ENCODE measurements around the gene NKX1-1. TPM values are rescaled to one million over a fixed set of nuclear protein-coding genes. Genes with fewer than 3 reads are reported as not detected.
"Not testable (repeated sequence)": the region's sequence is repeated elsewhere in the genome, so short reads cannot be mapped to it uniquely, and the experiment has no call there.

Gene NKX1-1
- total RNA-seq, 2 experiments from 2014 or later, result not detected

DNA sequence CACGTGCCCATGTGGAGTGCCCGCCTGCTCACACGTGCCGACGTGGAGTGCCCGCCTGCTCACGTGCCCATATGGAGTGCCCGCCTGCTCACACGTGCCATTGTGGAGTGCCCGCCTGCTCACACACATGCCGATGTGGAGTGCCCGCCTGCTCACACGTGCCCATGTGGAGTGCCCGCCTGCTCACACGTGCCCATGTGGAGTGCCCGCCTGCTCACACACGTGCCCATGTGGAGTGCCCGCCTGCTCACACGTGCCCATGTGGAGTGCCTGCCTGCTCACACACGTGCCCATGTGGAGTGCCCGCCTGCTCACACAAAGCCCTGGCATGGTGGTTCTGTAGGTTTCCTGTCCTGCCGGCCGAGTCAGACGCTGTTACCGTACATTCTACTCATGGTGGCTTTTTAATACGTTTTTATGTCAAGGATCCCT, 10.8 kb downstream of the NKX1-1 start:
- H3K4me3 Mint-ChIP-seq, CTCF ChIA-PET, POLR2A ChIA-PET, DNase-seq, H3K27ac Mint-ChIP-seq, H3K4me1 Mint-ChIP-seq, H3K27me3 Mint-ChIP-seq: not testable (repeated sequence)
- Mint-ChIP-seq H3K36me3 (ENCODE audit: low read depth) (peaks cover 18% of the 10 kb centered on the region), H3K9me3 (peaks cover 12% of the 10 kb centered on the region)

DNA sequence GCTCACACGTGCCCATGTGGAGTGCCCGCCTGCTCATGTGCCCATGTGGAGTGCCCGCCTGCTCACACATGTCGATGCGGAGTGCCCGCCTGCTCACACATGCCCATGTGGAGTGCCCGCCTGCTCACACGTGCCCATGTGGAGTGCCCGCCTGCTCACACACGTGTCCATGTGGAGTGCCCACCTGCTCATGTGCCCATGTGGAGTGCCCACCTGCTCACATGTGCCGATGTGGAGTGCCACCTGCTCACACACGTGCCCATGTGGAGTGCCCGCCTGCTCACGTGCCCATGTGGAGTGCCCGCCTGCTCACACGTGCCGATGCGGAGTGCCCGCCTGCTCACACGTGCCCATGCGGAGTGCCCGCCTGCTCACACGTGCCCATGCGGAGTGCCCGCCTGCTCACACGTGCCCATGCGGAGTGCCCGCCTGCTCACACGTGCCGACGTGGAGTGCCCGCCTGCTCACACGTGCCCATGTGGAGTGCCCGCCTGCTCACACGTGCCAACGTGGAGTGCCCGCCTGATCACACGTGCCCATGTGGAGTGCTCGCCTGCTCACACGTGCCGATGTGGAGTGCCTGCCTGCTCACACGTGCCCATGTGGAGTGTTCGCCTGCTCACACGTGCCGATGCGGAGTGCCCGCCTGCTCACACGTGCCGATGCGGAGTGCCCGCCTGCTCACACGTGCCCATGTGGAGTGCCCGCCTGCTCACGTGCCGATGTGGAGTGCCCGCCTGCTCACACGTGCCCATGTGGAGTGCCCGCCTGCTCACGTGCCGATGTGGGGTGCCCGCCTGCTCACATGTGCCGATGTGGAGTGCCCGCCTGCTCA, 11.5 kb downstream of the NKX1-1 start:
- H3K9me3 Mint-ChIP-seq, result peaks cover 13% of the 10 kb centered on the region
- POLR2A ChIA-PET, H3K4me3 Mint-ChIP-seq: not testable (repeated sequence)

DNA sequence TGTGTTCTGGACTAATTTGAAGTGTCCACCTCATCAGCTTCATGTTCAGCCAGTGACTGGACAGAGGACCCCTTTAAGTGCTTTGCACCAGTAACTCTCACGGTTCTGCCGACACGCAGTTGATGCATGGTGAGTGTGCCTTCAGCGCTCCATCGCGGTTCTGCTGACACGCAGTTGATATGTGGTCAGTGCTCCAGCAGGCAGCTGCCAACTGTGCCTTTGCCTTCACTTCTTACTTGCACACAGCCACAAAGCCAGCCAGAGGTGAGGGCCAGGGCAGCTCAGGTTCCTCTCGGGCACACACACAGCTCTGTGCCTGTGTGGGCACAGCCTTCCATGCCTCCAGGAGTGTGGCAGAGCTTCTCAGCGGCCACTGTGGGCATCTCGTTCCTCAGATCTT, 12.4 kb downstream of the NKX1-1 start:
- Mint-ChIP-seq H3K27ac (no peak overlapping the region), H3K27me3 (no peaks in the 10 kb centered on the region), H3K4me1 (no peaks in the 10 kb centered on the region), H3K9me3 (peaks cover 18% of the 10 kb centered on the region), H3K4me3 (no peak overlapping the region), H3K36me3 (ENCODE audit: low read depth) (peaks cover 18% of the 10 kb centered on the region)
- DNase-seq, result no peak
- CTCF ChIA-PET, result no interaction called here
- POLR2A ChIA-PET, result no interaction called here

More for the DNA sequence above, 11.5 kb downstream of the NKX1-1 start:
- H3K4me1 Mint-ChIP-seq, H3K27me3 Mint-ChIP-seq, H3K27ac Mint-ChIP-seq, DNase-seq, CTCF ChIA-PET: not testable (repeated sequence)
- peaks cover 18% of the 10 kb centered on the region for H3K36me3 Mint-ChIP-seq (ENCODE audit: low read depth)

DNA sequence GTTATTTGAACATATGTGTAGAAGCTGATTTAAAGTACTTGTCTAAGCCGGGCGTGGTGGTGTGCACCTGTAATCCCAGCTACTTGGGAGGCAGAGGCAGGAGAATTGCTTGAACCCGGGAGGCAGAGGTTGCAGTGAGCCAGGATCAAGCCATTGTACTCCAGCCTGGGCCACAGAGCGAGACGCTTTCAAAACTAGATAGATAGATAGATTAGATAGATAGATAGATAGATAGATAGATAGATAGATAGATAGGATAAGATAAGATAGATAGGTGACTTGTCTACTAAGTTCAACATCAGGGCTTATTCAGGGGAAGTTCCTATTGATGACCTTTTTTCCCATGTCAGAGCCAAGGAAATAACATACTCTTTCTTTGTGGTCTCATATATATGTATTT, 12.9 kb downstream of the NKX1-1 start:
- DNase-seq, H3K4me3 Mint-ChIP-seq, H3K27me3 Mint-ChIP-seq, H3K27ac Mint-ChIP-seq, POLR2A ChIA-PET, CTCF ChIA-PET, H3K4me1 Mint-ChIP-seq: not testable (repeated sequence)
- Mint-ChIP-seq H3K9me3 (peaks cover 22% of the 10 kb centered on the region), H3K36me3 (ENCODE audit: low read depth) (peaks cover 18% of the 10 kb centered on the region)

DNA sequence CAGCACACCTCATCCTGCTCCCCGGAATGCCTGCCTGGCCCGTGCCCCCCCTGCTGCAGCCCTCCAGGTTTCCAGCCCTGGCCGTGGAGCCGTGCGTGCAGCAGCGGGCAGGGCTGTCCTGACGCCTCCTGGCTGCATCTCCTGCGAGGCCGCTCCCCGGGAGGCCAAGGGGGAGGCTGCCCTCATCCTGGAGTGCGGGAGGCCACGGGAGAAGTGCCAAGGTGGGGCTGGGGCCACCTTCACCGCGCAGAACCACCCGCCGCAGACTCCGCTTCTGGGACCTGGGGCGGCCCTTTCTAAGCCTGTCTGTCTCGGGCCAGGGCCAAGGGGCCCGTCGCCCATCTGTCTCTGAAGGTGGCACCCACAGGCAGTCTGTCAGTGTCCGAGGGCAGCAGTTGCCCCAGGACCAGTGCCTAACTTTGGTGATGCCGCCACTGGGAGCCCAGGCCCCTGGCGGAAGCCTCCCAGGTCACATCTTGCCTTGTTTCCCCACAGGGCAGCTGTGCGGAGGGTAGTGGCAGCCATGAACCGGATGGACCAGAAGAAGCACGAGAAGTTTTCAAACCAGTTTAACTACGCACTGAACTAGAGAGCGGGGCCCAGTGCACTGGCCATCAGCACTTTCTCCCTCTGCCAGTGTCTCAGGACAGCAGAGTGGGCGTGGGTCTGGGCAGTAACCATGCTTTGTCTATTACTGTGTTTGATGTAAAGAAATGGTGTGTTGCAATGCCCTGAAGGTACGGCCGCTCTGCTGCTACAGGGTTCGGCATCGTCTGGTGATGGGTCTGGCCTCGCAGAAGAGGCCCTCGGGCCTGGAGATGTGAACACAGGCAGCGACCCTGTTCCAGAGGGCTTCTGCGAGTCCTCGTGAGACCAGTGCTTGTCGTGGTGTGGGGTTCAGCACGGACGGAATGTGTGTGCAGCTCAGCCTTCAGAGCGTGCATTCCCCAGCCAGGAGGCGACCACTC, 20.6 kb downstream of the NKX1-1 start:
- Mint-ChIP-seq H3K27ac (no peak overlapping the region), H3K4me1 (no peaks in the 10 kb centered on the region)
- no peak for DNase-seq

DNA sequence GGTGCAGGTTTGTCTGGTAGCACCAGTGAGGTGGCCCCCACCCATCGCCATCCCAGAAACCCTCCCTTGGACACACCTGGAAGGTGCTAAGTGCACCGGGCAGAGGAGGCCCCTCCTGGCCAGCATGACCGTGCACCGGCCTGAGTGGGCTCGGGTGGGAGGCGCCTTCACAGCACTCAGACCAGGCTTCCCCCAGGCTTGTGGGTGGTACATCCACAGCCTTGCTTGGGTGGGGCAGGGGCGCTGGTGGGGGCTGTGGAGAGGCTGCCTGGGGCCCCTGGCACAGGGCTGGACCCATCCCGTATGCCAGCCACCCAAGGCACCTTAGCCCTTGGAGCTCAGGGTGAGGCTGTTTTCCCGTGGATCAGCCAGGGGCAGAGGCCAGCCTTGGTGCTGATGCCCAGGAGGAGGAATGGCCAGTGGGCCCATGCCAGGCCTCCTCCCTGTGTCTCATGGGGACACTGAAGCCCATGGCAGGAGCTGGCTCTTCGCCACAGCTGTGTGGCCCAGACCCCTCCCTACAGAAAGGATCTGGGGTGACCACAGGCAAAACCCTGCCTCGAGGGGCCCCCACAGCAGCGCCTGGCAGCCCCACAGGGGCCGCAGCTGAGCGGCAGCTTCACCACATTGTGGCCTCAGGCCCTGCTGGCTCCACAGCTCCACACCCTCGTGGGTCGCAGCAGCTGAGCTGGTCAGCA, 21.4 kb downstream of the NKX1-1 start:
- DNase-seq, result no peak
- H3K27me3 Mint-ChIP-seq, result no peaks in the 10 kb centered on the region
- POLR2A ChIA-PET, result no interaction called here
- H3K9me3 Mint-ChIP-seq, result peaks cover 12% of the 10 kb centered on the region
- H3K4me1 Mint-ChIP-seq, result no peaks in the 10 kb centered on the region
- H3K4me3 Mint-ChIP-seq, result no peak overlapping the region
- CTCF ChIA-PET, result no interaction called here
- H3K27ac Mint-ChIP-seq, result no peak overlapping the region
- H3K36me3 Mint-ChIP-seq (ENCODE audit: low read depth), result peaks cover 5% of the 10 kb centered on the region

More for the DNA sequence above, 20.6 kb downstream of the NKX1-1 start:
- H3K9me3 Mint-ChIP-seq, result peaks cover 13% of the 10 kb centered on the region
- H3K4me3 Mint-ChIP-seq, result no peak overlapping the region
- no peaks in the 10 kb centered on the region for H3K27me3 Mint-ChIP-seq
- CTCF ChIA-PET, result no interaction called here
- POLR2A ChIA-PET, result no interaction called here
- H3K36me3 Mint-ChIP-seq (ENCODE audit: low read depth), result peaks cover 5% of the 10 kb centered on the region

DNA sequence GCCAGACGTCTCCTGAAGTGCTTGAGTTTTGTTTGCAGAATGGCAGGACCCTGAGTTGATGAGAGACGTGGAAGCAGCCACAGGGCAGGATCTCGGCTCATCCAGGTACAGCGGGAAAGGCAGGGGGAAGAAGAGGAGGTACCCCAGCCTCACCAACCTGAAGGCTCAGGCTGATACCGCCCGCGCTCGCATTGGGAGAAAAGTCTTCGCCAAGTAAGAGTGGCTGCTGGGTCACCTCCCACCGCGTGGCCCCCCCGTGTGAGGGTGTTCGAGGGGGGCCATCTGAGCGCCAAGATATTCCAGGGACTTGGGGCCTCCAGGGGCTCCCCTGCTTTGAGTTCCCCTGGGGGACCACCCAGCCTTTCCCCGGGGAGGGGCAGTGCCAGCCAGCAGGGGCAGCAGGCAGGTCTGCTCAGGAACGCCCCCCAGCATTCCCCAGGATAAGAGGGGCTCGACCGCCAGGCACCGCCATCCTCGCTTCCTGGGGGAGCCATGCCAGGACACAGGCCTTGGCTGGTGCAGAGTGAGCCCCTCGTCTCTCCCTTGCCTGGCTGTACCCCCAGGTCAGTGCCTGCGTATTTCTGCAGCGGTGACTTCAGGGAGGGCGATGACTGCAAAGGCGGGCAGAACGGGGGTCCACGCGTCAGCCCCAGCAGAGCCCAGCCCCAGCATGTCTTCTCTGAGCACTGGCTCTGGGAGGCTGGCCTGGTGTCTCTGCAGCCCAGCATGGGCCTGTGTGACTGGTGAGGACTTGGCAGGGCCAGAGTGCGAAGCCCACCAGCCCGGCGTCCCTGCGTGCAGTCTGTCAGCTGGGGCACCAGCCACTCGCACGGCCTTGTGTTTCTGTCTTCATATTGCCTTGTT, 22.3 kb downstream of the NKX1-1 start:
- Mint-ChIP-seq H3K9me3 (peaks cover 7% of the 10 kb centered on the region), H3K27ac (no peak overlapping the region), H3K36me3 (ENCODE audit: low read depth) (peaks cover 5% of the 10 kb centered on the region), H3K4me1 (no peaks in the 10 kb centered on the region), H3K4me3 (no peak overlapping the region), H3K27me3 (no peaks in the 10 kb centered on the region)
- CTCF ChIA-PET, result no interaction called here
- DNase-seq, result no peak
- POLR2A ChIA-PET, result no interaction called here

DNA sequence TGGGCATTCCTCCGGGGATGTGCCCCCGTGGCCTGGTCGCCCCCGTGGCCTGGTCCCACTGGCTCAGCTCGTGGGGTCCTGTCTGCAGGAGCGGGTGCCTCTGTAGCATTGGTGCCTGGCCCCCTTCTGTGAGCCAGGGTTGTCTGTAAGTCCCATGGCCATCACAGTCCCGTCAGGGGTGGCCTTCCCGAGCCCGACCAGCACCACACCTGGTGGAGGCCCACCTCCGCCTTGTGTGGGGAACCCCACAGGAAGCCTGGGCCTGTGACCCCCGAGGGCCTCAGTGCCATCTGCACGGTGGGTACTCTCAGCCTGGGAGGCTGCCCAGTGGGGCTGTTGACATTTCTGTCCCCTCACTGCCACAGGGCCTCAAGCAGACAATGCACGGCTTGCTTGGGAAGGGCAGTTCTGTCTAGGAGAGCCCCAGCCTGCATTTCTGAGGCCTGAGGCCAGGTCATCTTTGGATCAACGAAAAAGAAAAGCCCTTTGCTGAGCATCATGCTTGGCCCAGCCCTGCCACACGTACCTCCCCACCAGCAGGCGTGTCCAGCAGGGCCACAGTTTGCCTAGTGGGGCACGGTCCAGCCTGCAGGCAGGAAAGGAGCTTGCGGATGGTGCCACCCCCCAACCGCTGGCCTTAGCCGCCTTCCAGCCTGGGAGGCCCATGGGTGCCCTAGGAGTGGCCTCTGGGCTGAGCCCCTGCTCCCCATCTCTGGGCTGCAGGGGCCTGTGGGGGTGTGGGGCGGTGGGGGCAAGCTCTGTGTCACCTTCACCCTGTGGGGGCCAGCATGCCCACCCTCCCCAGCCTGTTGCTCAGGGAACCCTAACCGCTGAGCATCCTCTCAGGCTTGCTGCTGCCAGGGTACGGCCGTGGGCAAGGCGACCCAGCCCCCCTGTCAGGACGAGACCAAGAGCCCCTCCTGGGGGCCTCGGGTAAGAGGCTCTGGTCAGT, 23.2 kb downstream of the NKX1-1 start:
- H3K36me3 Mint-ChIP-seq (ENCODE audit: low read depth), result peaks cover 5% of the 10 kb centered on the region
- DNase-seq, result no peak
- no peak overlapping the region for H3K27ac Mint-ChIP-seq
- POLR2A ChIA-PET, result no interaction called here
- no peaks in the 10 kb centered on the region for H3K9me3 Mint-ChIP-seq
- H3K27me3 Mint-ChIP-seq, result no peaks in the 10 kb centered on the region
- no peaks in the 10 kb centered on the region for H3K4me1 Mint-ChIP-seq
- no peak overlapping the region for H3K4me3 Mint-ChIP-seq
- CTCF ChIA-PET, result no interaction called here

DNA sequence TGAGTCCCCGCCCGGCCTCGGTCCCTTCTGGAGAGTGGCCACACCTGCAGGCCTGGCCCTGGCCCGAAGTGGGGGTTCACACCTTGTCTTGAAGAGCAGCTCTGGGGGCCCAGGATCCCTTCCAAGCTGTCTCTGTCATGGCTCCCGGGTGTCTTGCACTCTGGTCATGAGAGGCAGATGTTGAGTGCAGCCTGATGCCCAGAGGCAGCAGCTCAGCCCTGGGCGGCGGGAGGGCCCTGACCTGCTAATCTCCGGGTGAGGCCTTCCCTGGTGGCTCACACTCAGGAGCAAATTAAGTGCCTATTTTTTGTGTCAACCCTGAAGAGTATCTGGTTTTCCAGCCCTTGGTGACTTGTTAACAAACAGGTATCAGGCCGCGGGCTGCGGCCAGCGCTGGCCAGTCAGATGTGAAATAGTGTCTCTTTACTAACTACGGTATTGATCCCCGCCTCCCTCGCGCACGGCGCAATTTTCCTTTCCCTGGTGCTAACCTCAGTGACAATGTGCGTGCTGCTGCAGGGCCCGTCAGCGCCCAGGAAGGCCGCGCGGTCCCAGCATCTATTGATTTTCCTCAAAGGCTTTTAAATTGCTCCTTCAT, 24.2 kb downstream of the NKX1-1 start:
- Mint-ChIP-seq H3K4me3 (no peak overlapping the region), H3K27ac (no peak overlapping the region), H3K4me1 (no peaks in the 10 kb centered on the region)

DNA sequence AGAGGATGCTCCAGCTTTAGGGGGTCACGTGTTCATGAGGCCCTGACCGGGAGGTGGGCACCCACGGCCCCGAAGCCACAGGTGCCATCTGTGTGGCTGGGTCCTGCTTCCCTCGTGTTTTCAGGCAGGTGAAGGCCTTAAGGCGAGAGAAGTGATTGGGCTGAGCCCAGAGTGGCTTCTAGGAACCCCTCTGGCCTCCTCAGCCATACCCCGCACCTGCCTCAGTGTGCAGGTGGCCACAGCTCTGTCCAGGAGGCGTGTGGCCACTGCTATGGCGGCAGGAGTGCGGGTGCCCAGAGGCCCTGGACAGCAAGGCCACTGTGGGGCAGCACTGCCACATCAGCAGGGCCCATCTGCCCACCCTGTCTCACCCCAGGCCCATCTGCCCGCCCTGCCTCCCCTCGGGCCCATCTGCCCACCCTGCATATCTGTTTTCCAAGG, 25.0 kb downstream of the NKX1-1 start:
- H3K27me3 Mint-ChIP-seq, result no peaks in the 10 kb centered on the region
- no peaks in the 10 kb centered on the region for H3K4me1 Mint-ChIP-seq
- ChIA-PET POLR2A (no interaction called here), CTCF (interaction anchor here (0.7 kb wide), 1 partner anchor 28 kb away, joined by 3 read pairs; no protein-coding TSS in a partner anchor)
- H3K27ac Mint-ChIP-seq, result no peak overlapping the region
- no peak overlapping the region for H3K4me3 Mint-ChIP-seq
- DNase-seq, result no peak
- H3K36me3 Mint-ChIP-seq (ENCODE audit: low read depth), result no peaks in the 10 kb centered on the region
- no peaks in the 10 kb centered on the region for H3K9me3 Mint-ChIP-seq

More for the DNA sequence above, 24.2 kb downstream of the NKX1-1 start:
- no peaks in the 10 kb centered on the region for H3K9me3 Mint-ChIP-seq
- peaks cover 3% of the 10 kb centered on the region for H3K36me3 Mint-ChIP-seq (ENCODE audit: low read depth)
- ChIA-PET POLR2A (no interaction called here), CTCF (interaction anchor here (0.7 kb wide), 1 partner anchor 29 kb away, joined by 3 read pairs; no protein-coding TSS in a partner anchor)
- no peak for DNase-seq
- no peaks in the 10 kb centered on the region for H3K27me3 Mint-ChIP-seq

DNA sequence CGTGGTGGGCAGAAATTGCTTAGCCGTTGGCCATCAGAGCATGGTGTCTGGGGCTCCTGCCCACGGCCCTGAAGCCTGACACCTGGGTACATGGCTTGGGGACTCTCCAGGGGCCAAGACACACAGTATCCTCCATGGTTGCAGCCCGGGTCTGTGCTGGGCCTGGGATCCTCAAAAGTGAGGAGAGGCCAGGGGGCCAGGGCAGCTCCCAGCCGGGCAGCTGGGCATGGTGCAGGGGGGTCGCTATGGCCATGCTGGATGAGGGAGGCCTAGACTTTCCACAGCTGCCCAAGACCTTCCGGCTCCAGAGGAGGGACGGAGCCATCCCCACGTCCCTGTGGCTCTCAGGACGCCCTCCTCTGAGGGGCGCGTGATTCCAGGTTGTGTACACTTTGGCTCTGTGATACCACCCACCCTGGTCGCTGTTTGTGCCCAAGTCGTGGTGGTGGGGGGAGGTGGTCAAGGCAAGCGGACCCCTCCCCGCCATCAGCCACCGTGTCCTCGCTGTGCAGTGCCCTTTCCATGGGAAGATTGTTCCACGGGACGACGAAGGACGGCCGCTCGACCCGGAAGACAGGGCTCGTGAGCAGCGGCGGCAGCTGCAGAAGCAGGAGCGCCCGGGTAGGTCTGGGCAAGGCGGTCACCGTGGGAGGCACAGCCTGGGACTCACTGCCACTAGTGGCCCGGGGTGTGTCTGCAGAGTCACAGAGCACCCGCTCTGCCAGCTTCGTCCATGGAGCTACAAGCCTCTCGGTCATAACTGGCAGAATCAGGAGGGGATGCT, 25.7 kb downstream of the NKX1-1 start:
- no peaks in the 10 kb centered on the region for H3K4me1 Mint-ChIP-seq
- POLR2A ChIA-PET, result no interaction called here

More for the DNA sequence above, 25.7 kb downstream of the NKX1-1 start:
- Mint-ChIP-seq H3K27ac (no peak overlapping the region), H3K36me3 (ENCODE audit: low read depth) (no peaks in the 10 kb centered on the region), H3K27me3 (no peaks in the 10 kb centered on the region), H3K9me3 (no peaks in the 10 kb centered on the region), H3K4me3 (no peak overlapping the region)
- no peak for DNase-seq
- CTCF ChIA-PET, result no interaction called here
